ENCODE data around the gene KRT4. TPM values are rescaled to one million over a fixed set of nuclear protein-coding genes. Genes with fewer than 3 reads are reported as not detected.
"Not testable (repeated sequence)": the region's sequence is repeated elsewhere in the genome, so short reads cannot be mapped to it uniquely, and the experiment has no call there.

The KRT4 gene
- not detected in 2 replicates for total RNA-seq

- DNase-seq (ENCODE audit: extremely low read depth, low read depth, low spot score) = no peak
Observed at GRCh38 chr12:52813885-52814709, at the start of gene KRT4. Gene KRT4, minus strand, starts transcription at chr12:52814116. Its CDS starts 58 bp downstream, at chr12:52814058.

- DNase-seq (ENCODE audit: extremely low read depth, low read depth, low spot score) = no peak
Observed at GRCh38 chr12:52862023-52862422, 48.1 kb upstream of the KRT4 start.

GRCh38 chr12:52861511-52861910 is 47.6 kb upstream of the KRT4 start:
- no peak for DNase-seq (ENCODE audit: extremely low read depth, low read depth, low spot score)

- DNase-seq (ENCODE audit: extremely low read depth, low read depth, low spot score) = no peak
Observed at GRCh38 chr12:52860102-52860823, 46.3 kb upstream of the KRT4 start.

- no peak for DNase-seq (ENCODE audit: extremely low read depth, low read depth, low spot score)
Observed at GRCh38 chr12:52857500-52857899, 43.6 kb upstream of the KRT4 start.

- no peak for DNase-seq (ENCODE audit: extremely low read depth, low read depth, low spot score)
Observed at GRCh38 chr12:52856787-52857186, 42.9 kb upstream of the KRT4 start.

GRCh38 chr12:52856077-52856476 is 42.2 kb upstream of the KRT4 start:
- not testable (repeated sequence) for DNase-seq (ENCODE audit: extremely low read depth, low read depth, low spot score)

- no peak for DNase-seq (ENCODE audit: extremely low read depth, low read depth, low spot score)
Observed at GRCh38 chr12:52851787-52852186, 37.9 kb upstream of the KRT4 start.

GRCh38 chr12:52850681-52851080 is 36.8 kb upstream of the KRT4 start:
- DNase-seq (ENCODE audit: extremely low read depth, low read depth, low spot score) = no peak

GRCh38 chr12:52849511-52849910 is 35.6 kb upstream of the KRT4 start:
- no peak for DNase-seq (ENCODE audit: extremely low read depth, low read depth, low spot score)

- no peak for DNase-seq (ENCODE audit: extremely low read depth, low read depth, low spot score)
Observed at GRCh38 chr12:52848661-52849255, 34.8 kb upstream of the KRT4 start, which contains the start of gene KRT78. Gene KRT78, minus strand, starts transcription at chr12:52848994. Its CDS starts 64 bp downstream, at chr12:52848930.

- DNase-seq (ENCODE audit: extremely low read depth, low read depth, low spot score) = no peak
Observed at GRCh38 chr12:52847335-52848102, 33.6 kb upstream of the KRT4 start.

- no peak for DNase-seq (ENCODE audit: extremely low read depth, low read depth, low spot score)
Observed at GRCh38 chr12:52846356-52846970, 32.5 kb upstream of the KRT4 start.

GRCh38 chr12:52845946-52846345 is 32.0 kb upstream of the KRT4 start:
- no peak for DNase-seq (ENCODE audit: extremely low read depth, low read depth, low spot score)

GRCh38 chr12:52844386-52844785 is 30.5 kb upstream of the KRT4 start:
- DNase-seq (ENCODE audit: extremely low read depth, low read depth, low spot score) = no peak

GRCh38 chr12:52839436-52840105 is 25.7 kb upstream of the KRT4 start:
- no peak for DNase-seq (ENCODE audit: extremely low read depth, low read depth, low spot score)

- no peak for DNase-seq (ENCODE audit: extremely low read depth, low read depth, low spot score)
Observed at GRCh38 chr12:52838609-52839435, 24.9 kb upstream of the KRT4 start.

GRCh38 chr12:52837781-52838608 is 24.1 kb upstream of the KRT4 start:
- no peak for DNase-seq (ENCODE audit: extremely low read depth, low read depth, low spot score)
